ENCODE results near the gene FOLR3.
"Not testable (repeated sequence)": the region's sequence is repeated elsewhere in the genome, so short reads cannot be mapped to it uniquely, and the experiment has no call there.

FOLR3 gene

DNA sequence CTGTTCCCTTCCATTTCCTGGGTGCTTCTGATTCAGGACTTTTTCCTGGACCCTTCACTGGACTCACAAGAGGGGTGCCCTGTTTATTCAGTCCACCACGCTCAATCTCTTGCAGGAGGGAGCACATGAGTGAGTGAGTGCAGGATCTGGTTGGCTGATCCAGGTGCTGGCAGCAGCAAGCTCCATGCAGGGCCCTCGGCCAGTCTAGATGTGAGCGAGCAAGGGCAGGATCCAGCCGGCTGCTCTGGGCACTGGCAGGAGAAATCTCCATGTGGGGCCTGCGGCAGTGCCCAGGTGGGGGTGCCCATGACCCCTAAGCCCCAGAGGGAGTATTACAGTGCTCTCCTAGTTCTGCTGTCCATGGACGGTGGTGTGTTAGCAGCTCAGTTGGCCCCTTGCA lies 11.5 kb upstream of the FOLR3 start:
- DNase-seq: no peak

GRCh38 chr11:72125956-72126355 lies 9.6 kb upstream of the FOLR3 start:
- no peak for DNase-seq

DNA sequence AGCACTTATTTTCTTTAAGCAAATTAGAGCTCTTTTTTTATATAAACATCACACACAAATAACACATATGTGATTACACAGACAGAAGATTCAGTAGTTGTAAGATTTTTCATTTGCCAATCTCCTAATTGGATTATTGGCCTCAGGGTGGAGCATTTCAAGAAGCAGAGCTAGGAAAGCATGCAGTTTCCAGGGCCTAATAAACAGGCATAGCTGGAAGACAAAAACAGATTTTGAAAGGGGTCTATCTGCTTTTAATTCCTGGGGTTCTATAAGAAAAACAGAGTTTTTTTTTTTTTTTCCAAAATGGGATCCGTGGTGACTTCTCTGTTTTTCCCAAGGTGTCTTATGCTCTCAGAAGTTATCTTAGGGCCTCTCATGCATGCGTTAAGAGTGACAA lies 7.6 kb upstream of the FOLR3 start:
- DNase-seq: no peak

DNA sequence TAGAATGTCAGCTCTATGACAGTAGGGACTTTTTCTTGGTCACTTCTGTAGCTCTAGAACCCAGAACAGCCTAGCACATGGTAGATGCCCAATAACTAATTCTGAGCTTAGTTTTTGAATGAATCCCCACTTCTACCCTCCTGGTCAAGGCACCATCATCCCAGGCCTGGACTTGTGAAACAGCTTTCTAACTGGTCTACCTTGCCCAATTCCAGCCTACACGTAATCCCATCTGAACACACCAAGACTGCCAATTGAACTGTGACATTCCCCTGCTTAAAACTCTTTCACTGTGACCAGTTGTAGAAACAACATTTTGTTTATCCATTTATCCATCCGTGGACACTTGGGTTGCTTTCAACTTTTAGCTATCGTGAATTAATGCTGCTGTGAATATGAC lies 6.1 kb upstream of the FOLR3 start:
- DNase-seq: no peak

DNA sequence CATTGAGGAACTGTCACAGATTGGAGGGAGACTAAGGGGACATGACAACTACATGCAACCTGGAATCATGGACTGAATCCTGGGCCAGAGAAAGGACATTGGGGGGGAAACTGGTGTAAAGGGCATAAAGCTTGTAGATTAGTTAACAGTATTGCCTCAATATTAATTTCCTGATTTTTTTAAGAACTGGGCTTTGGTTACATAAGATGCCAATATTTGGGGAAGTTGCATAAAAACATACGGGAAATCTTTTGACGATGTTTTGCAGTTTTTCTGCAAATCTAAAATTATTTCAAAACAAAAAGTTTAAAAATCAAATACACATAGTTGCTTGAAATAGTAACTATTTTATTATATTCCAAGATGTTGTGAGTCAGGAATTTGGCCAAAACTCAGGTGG lies 2.9 kb upstream of the FOLR3 start:
- DNase-seq: no peak

DNA sequence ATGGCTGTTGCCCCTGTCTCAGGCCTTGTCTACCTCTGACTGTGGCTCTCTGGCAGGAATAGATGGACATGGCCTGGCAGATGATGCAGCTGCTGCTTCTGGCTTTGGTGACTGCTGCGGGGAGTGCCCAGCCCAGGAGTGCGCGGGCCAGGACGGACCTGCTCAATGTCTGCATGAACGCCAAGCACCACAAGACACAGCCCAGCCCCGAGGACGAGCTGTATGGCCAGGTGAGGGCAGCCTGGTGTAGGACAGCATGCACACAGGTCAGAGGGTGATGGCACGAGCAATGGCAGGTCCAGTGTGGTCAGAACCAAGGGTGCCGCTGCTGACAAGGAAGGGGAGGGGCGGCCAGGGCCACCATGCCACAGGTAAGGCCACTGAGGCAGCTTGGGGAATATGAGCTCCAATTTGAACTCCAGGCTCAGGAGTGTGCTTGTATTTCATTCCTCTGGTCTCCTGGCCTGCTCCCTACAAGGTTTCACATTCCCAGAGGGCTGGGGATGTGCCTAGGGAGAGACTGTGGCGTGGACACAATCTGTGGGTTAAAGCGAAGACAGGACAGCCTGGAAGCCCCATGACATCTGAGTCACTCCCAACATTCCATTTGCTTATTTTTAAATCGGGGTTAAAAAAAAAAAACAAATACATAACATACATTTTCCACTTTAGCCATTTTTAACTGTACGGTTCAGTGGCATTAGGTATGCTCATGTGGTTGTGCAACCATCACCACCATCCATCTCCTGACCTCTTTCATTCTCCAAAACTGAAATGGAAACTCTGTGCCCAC lies 562 bp downstream of the FOLR3 start:
- DNase-seq: no peak

DNA sequence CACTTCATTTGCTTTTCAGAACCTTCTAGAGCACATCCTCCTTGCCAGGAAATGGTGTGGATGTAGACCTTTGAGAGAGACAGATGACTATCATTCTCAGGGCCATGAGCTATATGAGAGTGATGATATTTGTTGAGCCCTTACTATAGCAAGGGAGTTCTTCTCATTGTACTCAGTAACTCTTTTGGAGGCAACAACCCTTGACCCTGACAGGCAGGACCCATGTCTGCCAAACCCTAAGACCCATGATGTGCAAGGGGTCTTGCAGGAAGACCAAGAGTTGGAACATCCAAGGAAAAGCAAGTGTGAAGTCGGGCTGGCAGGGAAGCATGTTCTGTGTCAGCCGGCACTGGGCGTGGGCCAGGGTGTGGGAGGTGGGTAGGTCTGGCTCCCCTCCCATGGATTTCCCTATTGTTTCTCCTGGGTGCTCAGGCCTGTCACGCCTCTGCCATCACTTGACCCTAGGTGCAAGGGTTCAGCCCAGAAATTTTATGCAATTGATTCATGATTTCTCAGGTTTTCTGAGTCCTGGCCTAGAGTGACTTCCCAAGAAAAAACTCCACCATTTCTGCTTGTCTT lies 1.2 kb downstream of the FOLR3 start:
- no peak for DNase-seq

DNA sequence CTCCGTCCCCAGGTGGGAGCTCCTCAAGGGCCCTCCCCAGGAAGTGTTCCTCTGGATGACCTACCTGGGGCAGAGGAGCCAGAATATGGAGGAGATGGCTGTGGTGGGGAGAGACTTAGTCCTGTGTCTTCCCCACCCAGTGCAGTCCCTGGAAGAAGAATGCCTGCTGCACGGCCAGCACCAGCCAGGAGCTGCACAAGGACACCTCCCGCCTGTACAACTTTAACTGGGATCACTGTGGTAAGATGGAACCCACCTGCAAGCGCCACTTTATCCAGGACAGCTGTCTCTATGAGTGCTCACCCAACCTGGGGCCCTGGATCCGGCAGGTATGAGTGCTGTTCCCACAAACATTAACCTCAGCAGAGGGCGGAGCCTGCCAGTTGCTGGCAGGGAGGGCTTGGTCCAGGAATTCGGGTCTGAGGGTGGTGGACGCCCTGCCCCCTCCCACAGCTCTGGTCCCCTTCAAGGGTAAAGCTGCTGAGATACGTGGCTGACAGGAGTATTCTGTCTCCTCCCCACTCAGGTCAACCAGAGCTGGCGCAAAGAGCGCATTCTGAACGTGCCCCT lies 3.4 kb downstream of the FOLR3 start:
- no peak for DNase-seq

DNA sequence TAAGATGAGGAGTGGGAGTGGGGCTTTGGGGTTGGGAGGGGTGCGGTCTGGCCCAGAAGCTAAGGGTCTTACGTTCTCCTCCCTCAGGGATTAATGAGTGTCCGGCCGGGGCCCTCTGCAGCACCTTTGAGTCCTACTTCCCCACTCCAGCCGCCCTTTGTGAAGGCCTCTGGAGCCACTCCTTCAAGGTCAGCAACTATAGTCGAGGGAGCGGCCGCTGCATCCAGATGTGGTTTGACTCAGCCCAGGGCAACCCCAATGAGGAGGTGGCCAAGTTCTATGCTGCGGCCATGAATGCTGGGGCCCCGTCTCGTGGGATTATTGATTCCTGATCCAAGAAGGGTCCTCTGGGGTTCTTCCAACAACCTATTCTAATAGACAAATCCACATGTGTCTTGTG lies 4.0 kb downstream of the FOLR3 start:
- no peak for DNase-seq

DNA sequence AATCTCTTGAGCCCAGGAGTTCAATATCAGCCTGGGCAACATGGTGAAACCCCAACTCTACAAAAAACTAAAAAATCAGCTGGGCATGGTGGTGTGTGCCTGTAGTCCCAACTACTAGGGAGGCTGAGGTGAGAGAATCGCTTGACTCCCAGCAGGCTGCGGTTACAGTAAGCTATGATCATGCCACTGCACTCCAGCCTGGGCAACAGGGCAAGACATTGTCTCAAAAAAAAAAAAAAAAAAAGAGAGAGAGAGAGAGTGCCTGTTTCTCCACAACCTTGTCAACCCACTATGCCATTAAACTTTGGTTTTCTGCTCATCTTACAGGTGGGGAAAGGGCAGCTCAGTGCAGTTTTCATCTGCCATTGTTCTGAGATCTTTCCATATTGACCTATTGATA lies 5.1 kb downstream of the FOLR3 start:
- no peak for DNase-seq

GRCh38 chr11:72141066-72141465 lies 5.5 kb downstream of the FOLR3 start:
- peak; percentile 93 for DNase-seq

DNA sequence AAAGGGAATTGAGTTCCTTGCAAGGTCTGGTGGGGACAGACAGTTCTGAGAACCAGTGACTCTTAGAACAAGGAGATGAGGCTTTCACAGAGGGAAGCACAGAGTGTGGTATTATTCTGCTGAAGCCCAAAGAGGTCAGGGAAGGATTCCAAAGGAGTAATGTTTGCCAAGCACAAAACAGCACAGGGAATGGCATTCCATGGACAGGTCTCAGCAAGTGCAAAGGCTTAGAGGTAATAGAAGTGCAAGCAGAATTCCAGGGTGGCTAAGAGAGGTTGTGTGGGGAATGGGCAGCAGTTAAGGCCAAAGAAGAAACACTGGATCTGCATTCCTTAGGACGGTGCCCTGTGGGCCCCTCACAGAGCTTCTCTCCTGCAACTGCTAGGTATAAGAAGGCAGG lies 6.6 kb downstream of the FOLR3 start:
- DNase-seq: not testable (repeated sequence)

DNA sequence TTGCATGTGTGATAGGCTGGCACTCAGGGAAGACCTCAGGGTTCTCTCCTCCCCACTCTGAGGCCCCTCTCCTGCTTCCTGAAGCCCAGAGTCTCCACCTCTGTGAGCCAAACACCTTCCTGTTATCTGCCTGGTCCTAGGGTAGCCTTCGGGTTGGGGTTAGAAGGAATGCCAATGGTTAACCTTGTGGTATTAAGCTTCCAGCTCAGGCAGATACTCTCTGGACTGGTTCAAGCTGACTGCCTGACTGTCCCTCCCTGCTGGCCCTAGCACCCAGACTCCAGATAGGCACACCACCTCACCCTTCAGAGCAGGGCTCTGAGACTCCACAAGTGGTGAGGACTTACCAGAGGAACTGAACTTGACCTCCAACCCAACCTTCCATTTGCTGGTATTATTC lies 7.0 kb downstream of the FOLR3 start:
- not testable (repeated sequence) for DNase-seq

DNA sequence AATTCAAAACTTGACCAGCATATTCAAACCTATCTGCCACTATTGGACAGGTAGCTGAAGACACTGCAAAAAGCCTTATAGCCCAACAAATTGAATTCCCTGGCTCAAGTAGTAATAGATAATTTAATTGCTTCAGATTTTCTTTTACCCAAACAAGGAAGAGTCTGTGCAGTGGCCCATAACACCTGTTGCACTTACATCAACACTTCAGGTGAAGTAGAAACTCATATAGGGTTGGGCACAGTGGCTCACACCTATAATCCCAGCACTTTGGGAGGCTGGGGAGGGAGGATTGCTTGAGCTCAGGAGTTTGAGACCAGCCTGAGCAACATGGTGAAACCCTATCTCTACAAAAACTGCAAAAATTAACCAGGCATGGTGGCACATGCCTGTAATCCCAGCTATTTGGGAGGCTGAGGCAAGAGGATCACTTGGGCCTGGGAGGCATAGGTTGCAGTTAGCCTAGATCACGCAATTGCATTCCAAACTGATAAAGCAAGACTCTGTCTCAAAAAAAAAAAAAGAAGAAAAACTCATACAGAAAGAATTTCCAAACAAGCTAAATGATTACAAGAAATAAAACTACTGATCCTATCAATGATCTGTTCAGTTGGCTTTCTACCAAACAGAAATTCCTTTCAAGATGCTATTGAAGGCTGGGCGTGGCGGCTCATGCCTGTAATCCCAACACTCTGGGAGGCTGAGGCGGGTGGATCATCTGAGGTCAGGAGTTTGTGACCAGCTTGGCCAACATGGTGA lies 9.5 kb downstream of the FOLR3 start:
- peak; percentile 85 for DNase-seq

- no peak for DNase-seq
Measured at GRCh38 chr11:72146625-72147024, 11.1 kb downstream of the FOLR3 start.

GRCh38 chr11:72150882-72151281 lies 15.4 kb downstream of the FOLR3 start:
- DNase-seq: no peak

DNA sequence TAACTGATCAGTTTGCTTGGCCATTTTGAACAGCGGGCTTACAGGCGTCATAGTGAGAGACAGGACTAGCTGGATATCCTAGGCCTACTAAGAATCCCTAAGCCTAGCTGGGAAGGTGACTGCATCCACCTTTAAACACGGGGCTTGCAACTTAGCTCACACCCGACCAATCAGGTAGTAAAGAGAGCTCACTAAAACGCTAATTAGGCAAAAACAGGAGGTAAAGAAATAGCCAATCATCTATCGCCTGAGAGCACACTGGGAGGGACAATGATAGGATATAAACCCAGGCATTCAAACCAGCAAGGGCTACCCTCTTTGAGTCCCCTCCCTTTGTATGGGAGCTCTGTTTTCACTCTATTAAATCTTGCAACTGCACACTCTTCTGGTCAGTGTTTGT lies 18.3 kb downstream of the FOLR3 start:
- not testable (repeated sequence) for DNase-seq

- DNase-seq: no peak
Measured at GRCh38 chr11:72154816-72155215, 19.3 kb downstream of the FOLR3 start.

DNA sequence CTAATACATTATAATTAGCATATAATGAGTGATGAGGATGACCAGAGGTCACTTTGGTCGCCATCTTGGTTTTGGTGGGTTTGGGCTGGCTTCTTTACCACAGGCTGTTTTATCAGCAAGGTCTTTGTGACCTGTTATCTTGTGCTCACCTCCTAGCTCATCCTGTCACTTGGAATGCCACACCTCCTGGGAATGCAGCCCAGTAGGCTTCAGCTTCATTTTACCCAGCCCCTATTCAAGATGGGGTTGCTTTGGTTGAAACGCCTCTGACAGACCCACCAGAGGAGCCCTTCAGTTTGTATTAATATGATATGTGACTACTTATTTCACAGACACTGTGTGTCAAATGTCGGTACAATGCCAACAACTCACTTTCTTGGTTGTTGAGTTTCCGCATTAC lies 20.2 kb downstream of the FOLR3 start:
- no peak for DNase-seq

DNA sequence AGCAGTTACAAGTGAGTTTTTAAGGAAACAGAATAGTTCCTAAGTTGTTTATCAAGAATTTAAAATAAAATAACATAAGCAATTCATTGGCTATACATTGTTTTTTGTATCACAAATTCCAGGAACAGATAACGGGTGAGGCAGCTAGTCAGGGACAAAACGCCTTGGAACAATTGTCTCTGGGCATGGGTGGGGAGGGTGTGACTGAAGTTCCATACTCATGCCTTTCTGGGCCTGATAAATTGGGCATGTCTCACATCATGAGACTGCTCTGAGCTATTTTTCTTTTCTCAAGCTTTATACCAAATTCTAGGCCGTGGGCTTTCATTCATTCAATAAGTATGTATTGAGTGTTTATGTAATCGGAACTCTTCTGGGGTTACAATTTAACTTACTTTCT lies 21.6 kb downstream of the FOLR3 start:
- DNase-seq: no peak

DNA sequence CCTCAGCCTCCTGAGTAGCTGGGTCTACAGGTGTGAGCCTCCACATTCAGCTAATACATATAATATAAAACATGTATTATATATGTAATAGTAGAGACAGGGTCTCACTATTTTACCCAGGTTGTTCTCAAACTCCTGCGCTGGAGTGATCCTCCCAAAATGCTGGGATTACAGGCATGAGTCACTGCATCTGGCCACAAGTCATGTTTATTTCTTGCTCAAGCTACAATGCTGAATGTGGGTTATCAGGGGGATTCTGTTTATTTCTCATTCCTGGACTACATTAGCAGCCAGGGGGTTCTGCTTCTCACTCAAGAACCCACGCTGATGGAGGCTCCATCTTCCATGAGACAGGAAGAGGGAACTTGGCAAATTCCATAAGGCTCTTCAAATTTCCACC lies 24.8 kb downstream of the FOLR3 start:
- no peak for DNase-seq

GRCh38 chr11:72162891-72163492 lies 27.5 kb downstream of the FOLR3 start:
- DNase-seq: no peak

DNA sequence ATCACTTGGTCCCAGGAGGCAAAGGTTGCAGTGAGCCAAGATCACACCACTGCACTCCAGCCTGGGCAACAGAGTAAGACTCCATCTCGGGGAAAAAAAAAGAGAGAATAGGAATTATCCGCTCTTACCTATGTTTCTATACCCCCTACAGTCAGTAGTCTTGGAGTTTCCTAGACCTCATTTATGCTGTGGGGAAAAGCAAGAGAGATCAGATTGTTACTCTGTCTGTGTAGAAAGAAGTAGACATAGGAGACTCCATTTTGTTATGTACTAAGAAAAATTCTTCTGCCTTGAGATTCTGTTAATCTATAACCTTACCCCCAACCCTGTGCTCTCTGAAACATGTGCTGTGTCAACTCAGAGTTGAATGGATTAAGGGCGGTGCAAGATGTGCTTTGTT lies 28.7 kb downstream of the FOLR3 start:
- DNase-seq: not testable (repeated sequence)
